Smooth muscle cell (in vitro differentiated cells): ENCODE measurements around the gene CDH13. TPM values are rescaled to one million over a fixed set of nuclear protein-coding genes. Genes with fewer than 3 reads are reported as not detected.

Source experiments
- DNase-seq: peaks from one replicate; lab custom pipeline; 2025; ENCODE audit not compliant: unreplicated experiment; lab: John Stamatoyannopoulos, UW
- H2AFZ ChIP-seq: fragments of 200-600 bp; sonication (generic); 2 replicates; pipeline ENCODE4 v1.6.0; 2016; ENCODE audit warnings: antibody characterized with exemption, low read depth, mild to moderate bottlenecking
- H3F3A ChIP-seq: fragments of 200-600 bp; sonication (generic); 2 replicates; pipeline ENCODE4 v1.6.0; 2017; ENCODE audit warnings: antibody characterized with exemption, low read depth
- H3K27ac ChIP-seq: fragments of 200-600 bp; sonication (generic); 2 replicates; pipeline ENCODE4 v1.5.1; 2016; ENCODE audit warnings: low read depth, mild to moderate bottlenecking
- H3K27me3 ChIP-seq: fragments of 200-600 bp; sonication (generic); 2 replicates; pipeline ENCODE4 v1.6.1; 2016; ENCODE audit warnings: low read depth, mild to moderate bottlenecking
- H3K36me3 ChIP-seq: fragments of 200-600 bp; sonication (generic); 2 replicates; pipeline ENCODE4 v1.5.1; 2016; ENCODE audit warnings: low read depth
- H3K4me1 ChIP-seq: fragments of 200-600 bp; sonication (generic); 2 replicates; pipeline ENCODE4 v1.5.1; 2016; ENCODE audit warnings: low read depth
- H3K4me2 ChIP-seq: fragments of 200-600 bp; sonication (generic); 2 replicates; pipeline ENCODE4 v1.6.0; 2016; ENCODE audit warnings: mild to moderate bottlenecking
- H3K4me3 ChIP-seq: fragments of 200-600 bp; sonication (generic); 2 replicates; pipeline ENCODE4 v1.5.1; 2016; ENCODE audit warnings: mild to moderate bottlenecking
- H3K79me2 ChIP-seq: fragments of 200-600 bp; sonication (generic); 2 replicates; pipeline ENCODE4 v1.6.0; 2016; ENCODE audit warnings: low read depth, mild to moderate bottlenecking
- H3K9ac ChIP-seq: fragments of 200-600 bp; sonication (generic); 2 replicates; pipeline ENCODE4 v1.6.0; 2016; ENCODE audit warnings: low read depth
- H3K9me3 ChIP-seq: fragments of 200-600 bp; sonication (generic); replicated peaks from 2 replicates; pipeline ENCODE4 v1.5.1; 2016; ENCODE audit warnings: low read depth
- H4K20me1 ChIP-seq: fragments of 200-600 bp; sonication (generic); 2 replicates; pipeline ENCODE4 v1.6.0; 2016; ENCODE audit warnings: low read depth
- CTCF ChIP-seq: fragments of 200-600 bp; sonication (generic); IDR thresholded peaks from 2 replicates; pipeline ENCODE4 v1.5.1; 2017; ENCODE audit warnings: borderline replicate concordance, mild to moderate bottlenecking, antibody characterized with exemption; ENCODE audit not compliant: insufficient read depth, poor library complexity, severe bottlenecking
- WGBS: methylation state at CpG from one replicate; pipeline ENCODE4 v1.1.7; 2016; ENCODE audit warnings: low lambda C conversion rate; 5-methylcytosine and 5-hydroxymethylcytosine counted together
- polyA plus RNA-seq: library from polyadenylated mRNA; unstranded; fragments of >200 nt; fragmentation: Nextera tagmentation; extraction: Ambion mirVana; gene quantifications from 2 replicates; pipeline ENCODE4 v1.2.1, GENCODE V29; 2016
- total RNA-seq: library from RNA; depleted of rRNA; stranded (reverse); fragments of >200 nt; gene quantifications from 2 replicates; pipeline ENCODE4 v1.2.3, GENCODE V29; 2014

Gene CDH13
- total and polyA plus RNA-seq, 2 experiments from 2014 or later: 12.1 to 32.2 TPM

DNA sequence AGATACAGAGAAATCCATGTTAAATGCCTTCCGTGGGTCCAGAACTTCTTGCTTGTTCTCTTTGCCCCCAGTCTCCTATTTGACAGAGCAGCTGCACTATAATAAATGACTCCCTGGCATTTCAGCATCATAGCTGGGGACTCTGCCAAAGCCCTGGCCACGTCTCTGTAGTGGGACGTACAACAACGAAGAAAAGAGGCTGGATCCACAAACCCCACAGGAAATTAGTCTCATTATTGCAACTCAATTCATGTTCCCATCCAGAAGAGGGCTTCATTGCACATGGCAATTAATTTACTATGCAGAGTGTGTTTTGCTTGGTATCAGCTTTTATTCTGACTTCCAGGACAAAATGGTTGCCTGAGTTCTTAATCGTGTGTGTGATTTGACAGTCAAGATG is 121.3 kb downstream of the CDH13 start:
- Histone ChIP-seq H4K20me1 (no peaks in the 10 kb centered on the region), H3K36me3 (no peaks in the 10 kb centered on the region), H3K27ac (no peak overlapping the region), H3K4me3 (no peak overlapping the region), H3K9me3 (no peaks in the 10 kb centered on the region), H3K27me3 (no peaks in the 10 kb centered on the region), H2AFZ (no peak overlapping the region), H3K4me2 (no peak overlapping the region), H3K4me1 (no peaks in the 10 kb centered on the region), H3K9ac (no peak overlapping the region), H3K79me2 (no peaks in the 10 kb centered on the region), H3F3A (no peaks in the 10 kb centered on the region)
- no peak for TF ChIP-seq CTCF
- 75% methylated on average over 5 of the region's 5 CpGs for WGBS
- no peak for DNase-seq

GRCh38 chr16:82750068-82750467 is 123.3 kb downstream of the CDH13 start:
- H2AFZ ChIP-seq: no peak overlapping the region
- TF ChIP-seq CTCF: no peak
- H3F3A ChIP-seq: no peaks in the 10 kb centered on the region
- H3K9ac ChIP-seq: no peak overlapping the region
- no peak overlapping the region for H3K27ac ChIP-seq
- H3K9me3 ChIP-seq: no peaks in the 10 kb centered on the region
- no peak for DNase-seq
- no peaks in the 10 kb centered on the region for H3K27me3 ChIP-seq
- H3K4me1 ChIP-seq: no peaks in the 10 kb centered on the region
- no peaks in the 10 kb centered on the region for H4K20me1 ChIP-seq
- no peak overlapping the region for H3K4me2 ChIP-seq
- no peak overlapping the region for H3K4me3 ChIP-seq
- 21% methylated on average over 3 of the region's 3 CpGs for WGBS
- no peaks in the 10 kb centered on the region for H3K79me2 ChIP-seq
- H3K36me3 ChIP-seq: no peaks in the 10 kb centered on the region

DNA sequence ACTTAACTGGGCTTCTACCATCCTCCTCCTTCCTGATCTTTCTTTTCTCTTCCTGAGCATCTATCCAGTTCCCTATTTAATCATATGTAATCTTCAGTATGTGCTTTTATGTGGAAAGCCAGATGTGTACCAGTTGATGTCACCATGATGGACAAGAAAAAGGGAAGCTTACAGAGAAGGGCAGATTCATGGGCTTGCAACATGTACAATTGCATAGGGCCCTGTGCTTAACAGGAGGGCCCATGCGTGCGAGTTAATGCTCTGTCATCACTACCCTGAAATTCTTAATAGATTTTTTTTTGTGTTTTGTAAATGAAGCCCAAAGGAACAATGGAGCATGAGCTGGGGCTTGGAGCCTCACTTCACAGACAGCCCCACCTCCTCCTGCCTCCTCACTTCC is 124.3 kb downstream of the CDH13 start:
- Histone ChIP-seq H3K36me3 (no peaks in the 10 kb centered on the region), H3K27ac (no peak overlapping the region), H3K27me3 (no peaks in the 10 kb centered on the region), H3K4me1 (no peaks in the 10 kb centered on the region), H3K9me3 (no peaks in the 10 kb centered on the region), H3K79me2 (no peaks in the 10 kb centered on the region), H3K4me3 (no peak overlapping the region), H3K4me2 (no peak overlapping the region), H3K9ac (no peak overlapping the region), H2AFZ (no peak overlapping the region), H4K20me1 (no peaks in the 10 kb centered on the region), H3F3A (no peaks in the 10 kb centered on the region)
- no peak for DNase-seq
- WGBS: 83% methylated on average over 2 of the region's 2 CpGs
- no peak for TF ChIP-seq CTCF

DNA sequence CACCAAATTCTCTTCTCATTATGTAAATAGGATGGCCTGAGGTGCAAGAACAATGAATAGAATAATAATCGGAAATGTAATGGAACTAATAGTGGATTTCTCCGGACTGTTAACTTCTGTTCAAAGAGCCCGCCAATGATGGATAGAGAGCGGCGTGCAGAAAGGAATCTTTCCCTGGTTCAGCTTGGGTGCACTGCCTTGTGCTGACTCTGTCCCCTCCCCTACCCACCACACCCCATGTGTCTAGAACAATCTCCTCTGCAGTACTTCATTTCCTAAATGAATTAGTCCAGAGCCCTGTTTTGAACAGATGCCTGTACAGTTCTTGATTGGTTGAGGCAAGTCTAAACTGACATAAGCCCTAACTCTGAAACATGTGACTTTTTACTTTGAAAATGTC is 125.4 kb downstream of the CDH13 start:
- Histone ChIP-seq H3K4me2 (no peak overlapping the region), H3K27ac (no peak overlapping the region), H3K79me2 (no peaks in the 10 kb centered on the region), H3K36me3 (no peaks in the 10 kb centered on the region), H3K4me1 (no peaks in the 10 kb centered on the region), H3F3A (no peaks in the 10 kb centered on the region), H3K27me3 (no peaks in the 10 kb centered on the region), H4K20me1 (no peaks in the 10 kb centered on the region), H3K9me3 (no peaks in the 10 kb centered on the region), H2AFZ (no peak overlapping the region), H3K9ac (no peak overlapping the region), H3K4me3 (no peak overlapping the region)
- 96% methylated on average over 5 of the region's 5 CpGs for WGBS
- DNase-seq: no peak
- no peak for TF ChIP-seq CTCF
